ENCODE measurements around the gene MYO7A. TPM values are rescaled to one million over a fixed set of nuclear protein-coding genes. Genes with fewer than 3 reads are reported as not detected.

Gene MYO7A
- total and polyA plus RNA-seq, 12 donors, result 0.91 to 6.8 (median 2.8) TPM

DNA sequence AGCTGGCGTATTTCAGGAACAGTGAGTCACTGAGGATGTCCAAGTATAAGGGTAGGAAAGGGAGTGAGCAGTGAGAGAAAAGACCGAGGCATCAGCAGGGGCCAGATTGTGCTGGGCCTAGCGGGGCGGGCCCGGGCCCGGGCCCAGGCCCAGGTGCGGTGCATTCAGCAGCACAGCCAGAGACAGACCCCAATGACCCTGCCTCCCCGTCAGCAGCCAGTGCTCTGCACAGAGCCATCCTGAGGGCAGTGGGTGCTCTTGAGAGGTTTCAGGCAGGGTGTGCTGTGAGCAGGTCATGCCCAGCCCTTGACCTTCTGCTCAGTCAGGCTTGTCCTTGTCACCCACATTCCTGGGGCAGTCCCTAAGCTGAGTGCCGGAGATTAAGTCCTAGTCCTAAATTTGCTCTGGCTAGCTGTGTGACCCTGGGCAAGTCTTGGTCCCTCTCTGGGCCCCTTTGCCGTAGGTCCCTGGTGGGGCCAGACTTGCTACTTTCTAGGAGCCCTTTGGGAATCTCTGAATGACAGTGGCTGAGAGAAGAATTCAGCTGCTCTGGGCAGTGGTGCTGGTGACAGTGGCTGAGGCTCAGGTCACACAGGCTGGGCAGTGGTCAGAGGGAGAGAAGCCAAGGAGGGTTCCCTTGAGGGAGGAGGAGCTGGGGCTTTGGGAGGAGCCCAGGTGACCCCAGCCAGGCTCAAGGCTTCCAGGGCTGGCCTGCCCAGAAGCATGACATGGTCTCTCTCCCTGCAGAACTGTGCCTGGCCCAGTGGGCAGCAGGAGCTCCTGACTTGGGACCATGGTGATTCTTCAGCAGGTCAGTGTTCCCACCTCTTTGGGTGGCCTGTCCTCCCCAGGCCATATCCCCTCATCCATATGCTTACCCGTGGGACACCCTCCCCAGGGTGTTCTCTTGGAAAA, 2.1 kb downstream of the MYO7A start:
- Histone ChIP-seq H3K27me3 (peaks cover 0 to 9% (median 0%) of the 10 kb centered on the region in 7 donors), H3K27ac (peak overlapping the region in 4 of 10 donors; percentile 25 to 60 (median 48)), H3K36me3 (no peaks in the 10 kb centered on the region), H3K4me3 (no peak overlapping the region), H3K9me3 (no peaks in the 10 kb centered on the region), H3K4me1 (peaks cover 6 to 43% (median 27%) of the 10 kb centered on the region in 9 donors)
- DNase-seq (no peak), ATAC-seq (no peak)
- TF ChIP-seq, protein P1, sequence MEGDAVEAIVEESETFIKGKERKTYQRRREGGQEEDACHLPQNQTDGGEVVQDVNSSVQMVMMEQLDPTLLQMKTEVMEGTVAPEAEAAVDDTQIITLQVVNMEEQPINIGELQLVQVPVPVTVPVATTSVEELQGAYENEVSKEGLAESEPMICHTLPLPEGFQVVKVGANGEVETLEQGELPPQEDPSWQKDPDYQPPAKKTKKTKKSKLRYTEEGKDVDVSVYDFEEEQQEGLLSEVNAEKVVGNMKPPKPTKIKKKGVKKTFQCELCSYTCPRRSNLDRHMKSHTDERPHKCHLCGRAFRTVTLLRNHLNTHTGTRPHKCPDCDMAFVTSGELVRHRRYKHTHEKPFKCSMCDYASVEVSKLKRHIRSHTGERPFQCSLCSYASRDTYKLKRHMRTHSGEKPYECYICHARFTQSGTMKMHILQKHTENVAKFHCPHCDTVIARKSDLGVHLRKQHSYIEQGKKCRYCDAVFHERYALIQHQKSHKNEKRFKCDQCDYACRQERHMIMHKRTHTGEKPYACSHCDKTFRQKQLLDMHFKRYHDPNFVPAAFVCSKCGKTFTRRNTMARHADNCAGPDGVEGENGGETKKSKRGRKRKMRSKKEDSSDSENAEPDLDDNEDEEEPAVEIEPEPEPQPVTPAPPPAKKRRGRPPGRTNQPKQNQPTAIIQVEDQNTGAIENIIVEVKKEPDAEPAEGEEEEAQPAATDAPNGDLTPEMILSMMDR (IDR thresholded peaks at IDR 0.05), result no peak
- WGBS, 2 donors, result 90 to 91% methylated on average over 11 of the region's 11 CpGs
- intact Hi-C loops (cut with DNase I), result loop anchor here (5.0 to 10.0 kb wide), 6 partner anchors 57 to 425 kb away; no protein-coding TSS in a partner anchor

DNA sequence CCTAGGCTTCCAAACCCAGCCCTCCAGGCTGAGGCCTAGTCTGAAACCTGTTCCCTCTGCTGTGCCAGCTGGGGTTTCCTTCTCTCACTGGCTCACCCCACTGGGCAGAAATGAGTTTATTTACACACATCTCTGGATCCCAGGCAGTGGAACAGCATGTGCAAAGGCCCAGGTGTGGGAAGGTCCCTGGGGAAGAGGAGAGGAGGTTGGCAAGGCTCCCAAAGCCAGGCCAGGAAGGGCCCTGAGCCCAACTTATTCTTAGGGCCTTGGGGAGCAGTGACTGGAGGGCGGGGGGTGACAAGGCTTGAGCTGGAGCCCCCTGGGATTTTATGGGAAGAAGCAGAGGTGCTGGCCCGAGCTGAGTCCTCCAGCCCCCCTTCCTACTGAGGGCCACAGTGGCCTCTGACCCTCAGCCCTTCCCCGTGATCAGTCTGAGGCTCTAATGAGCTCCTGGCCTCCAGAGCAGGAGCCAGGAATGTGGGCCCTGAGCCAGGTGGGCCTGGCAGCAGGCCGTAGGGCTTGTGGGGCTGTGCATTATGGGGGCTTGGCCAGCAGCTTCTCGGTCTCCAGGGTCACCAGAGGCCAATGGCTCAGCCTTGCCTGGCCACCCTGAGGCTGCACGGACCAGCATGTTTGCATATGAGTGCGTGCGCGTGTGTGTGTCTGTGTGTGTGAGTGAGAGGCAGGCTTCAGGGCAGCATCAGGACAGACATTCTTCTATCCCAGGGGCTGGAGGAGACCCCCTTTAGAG, 2.9 kb downstream of the MYO7A start:
- ATAC-seq, result peak; percentile 42 to 77 (median 62)
- intact Hi-C loops (cut with DNase I), result no loop called here
- peaks cover 0 to 9% (median 0%) of the 10 kb centered on the region in 7 donors for H3K27me3 ChIP-seq
- TF ChIP-seq, protein P1 (IDR thresholded peaks at IDR 0.05), result no peak
- no peaks in the 10 kb centered on the region for H3K36me3 ChIP-seq
- peak; percentile 63 to 82 for DNase-seq
- peaks cover 6 to 43% (median 27%) of the 10 kb centered on the region in 9 donors for H3K4me1 ChIP-seq
- WGBS, 2 donors, result 40 to 41% methylated on average over 9 of the region's 9 CpGs
- no peaks in the 10 kb centered on the region for H3K9me3 ChIP-seq
- no peak overlapping the region for H3K4me3 ChIP-seq
- peak overlapping the region in 5 of 10 donors; percentile 13 to 60 (median 46) for H3K27ac ChIP-seq

DNA sequence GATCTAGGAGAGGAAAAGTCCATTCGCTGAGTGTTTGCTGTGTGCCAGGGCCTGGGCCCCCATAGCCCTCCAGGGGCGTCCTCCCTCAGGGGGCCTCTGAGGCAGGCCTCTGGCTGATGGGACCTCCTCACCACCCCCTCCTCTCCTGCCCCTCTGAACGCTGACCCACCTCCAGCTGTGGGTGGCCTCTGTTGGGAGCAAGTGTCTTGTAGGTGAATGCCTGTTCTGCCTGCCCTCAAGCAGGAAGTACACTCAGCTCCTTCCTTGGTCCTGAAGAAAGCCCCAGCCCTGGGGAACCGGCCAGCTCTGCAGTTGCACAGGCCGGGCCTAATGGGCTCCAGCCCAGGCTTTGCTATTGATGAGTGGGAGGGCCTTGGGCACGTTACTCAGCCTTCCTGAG, 3.5 kb downstream of the MYO7A start:
- intact Hi-C loops (cut with DNase I), result no loop called here
- peaks cover 0 to 9% (median 0%) of the 10 kb centered on the region in 7 donors for H3K27me3 ChIP-seq
- no peak for ATAC-seq
- WGBS, 2 donors, result 65 to 75% methylated on average over 6 of the region's 6 CpGs
- H3K27ac ChIP-seq, result peak overlapping the region in 4 of 10 donors; percentile 6 to 60 (median 30)
- H3K4me1 ChIP-seq, result peaks cover 6 to 43% (median 27%) of the 10 kb centered on the region in 9 donors
- H3K9me3 ChIP-seq, result no peaks in the 10 kb centered on the region
- no peak overlapping the region for H3K4me3 ChIP-seq
- H3K36me3 ChIP-seq, result no peaks in the 10 kb centered on the region
- DNase-seq, result no peak
- TF ChIP-seq, protein P1 (IDR thresholded peaks at IDR 0.05), result no peak

DNA sequence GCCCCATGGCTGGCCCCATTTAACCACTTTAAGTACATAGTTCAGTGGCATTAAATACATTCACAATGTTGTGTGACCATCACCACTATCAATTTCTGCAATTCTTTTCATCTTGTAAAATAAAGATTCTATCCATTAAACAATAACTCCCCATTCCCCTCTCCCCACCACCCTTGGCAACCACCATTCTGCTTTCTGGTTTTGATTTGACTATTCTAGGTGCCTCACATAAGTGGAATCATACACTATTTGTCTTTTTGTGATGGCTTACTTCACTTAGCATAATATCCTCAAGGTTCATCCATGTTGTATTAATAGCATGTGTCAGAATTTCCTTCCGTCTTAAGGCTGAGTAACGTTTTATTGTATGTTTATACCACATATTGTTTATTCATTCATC, 7.0 kb downstream of the MYO7A start:
- no peaks in the 10 kb centered on the region for H3K36me3 ChIP-seq
- TF ChIP-seq, protein P1 (IDR thresholded peaks at IDR 0.05), result no peak
- 22 to 30% methylated on average over 2 of the region's 2 CpGs for WGBS, 2 donors

More for the DNA sequence above, 7.0 kb downstream of the MYO7A start:
- Histone ChIP-seq H3K4me1 (peaks cover 6 to 50% (median 31%) of the 10 kb centered on the region in 9 donors), H3K4me3 (no peak overlapping the region), H3K27ac (no peak overlapping the region), H3K27me3 (peaks cover 0 to 23% (median 8%) of the 10 kb centered on the region in 7 donors), H3K9me3 (no peaks in the 10 kb centered on the region)
- DNase-seq (no peak), ATAC-seq (no peak)
- intact Hi-C loops (cut with DNase I), result no loop called here
